K562 treated with DMSO at 1 percent for 24 hours (cell line): ENCODE results near the gene DFFA. TPM values are rescaled to one million over a fixed set of nuclear protein-coding genes. Genes with fewer than 3 reads are reported as not detected.

Experiments
- total RNA-seq: library from RNA; unstranded; fragments of 300-600 nt; gene quantifications from 2 replicates; pipeline ENCODE4 v1.2.3, GENCODE V29; 2022; ENCODE audit warnings: low read depth; ENCODE audit not compliant: insufficient read depth

DFFA gene
- 30.5 and 30.8 TPM in 2 replicates for total RNA-seq

DNA sequence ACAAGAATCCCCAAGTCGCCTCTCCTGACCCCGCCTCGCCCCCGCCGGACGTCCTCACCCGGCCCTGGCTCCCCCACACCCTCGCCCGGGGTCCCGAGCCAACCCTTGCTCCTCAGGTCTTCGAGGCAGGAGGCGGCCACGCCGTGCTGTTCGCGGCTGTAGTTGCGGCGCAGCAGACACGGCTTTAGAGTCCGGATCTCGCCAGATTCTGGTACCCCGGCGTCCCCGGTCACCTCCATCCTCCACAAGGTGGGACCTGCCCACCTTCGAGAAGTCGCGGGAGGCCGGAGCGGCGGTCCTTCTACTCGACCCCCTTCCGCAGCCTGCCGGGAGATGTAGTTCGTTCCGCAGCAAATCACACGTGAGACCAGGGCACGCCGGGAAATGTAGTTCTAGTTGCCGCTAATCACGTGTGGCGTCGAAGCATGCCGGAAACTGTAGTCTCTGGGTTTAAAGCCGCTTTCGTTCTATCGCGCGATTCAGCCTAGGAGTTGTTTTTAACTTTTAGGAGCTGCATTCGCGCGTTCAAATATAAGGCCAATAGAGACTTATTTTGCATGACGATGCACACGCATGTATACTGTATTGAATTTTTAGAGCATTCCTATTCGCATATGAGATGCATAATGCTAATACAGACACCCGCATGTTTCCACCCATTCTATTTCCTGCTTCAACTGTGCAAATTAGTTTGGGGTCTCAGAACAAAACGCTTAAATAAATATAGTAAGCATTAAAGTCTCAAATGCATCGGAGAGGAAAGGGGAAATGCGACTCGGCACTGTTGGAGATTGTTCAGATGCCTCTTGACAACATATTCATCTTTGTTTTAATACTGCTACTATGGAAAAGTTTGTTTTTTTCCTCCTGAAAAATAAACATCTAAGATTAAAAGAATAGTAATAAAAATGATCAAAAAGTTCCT lies at the start of gene DFFA:
Gene DFFA (minus strand): TSS at position 310 of the 925 bp plus-strand sequence. CDS start 71 bp downstream, at position 239.

DNA sequence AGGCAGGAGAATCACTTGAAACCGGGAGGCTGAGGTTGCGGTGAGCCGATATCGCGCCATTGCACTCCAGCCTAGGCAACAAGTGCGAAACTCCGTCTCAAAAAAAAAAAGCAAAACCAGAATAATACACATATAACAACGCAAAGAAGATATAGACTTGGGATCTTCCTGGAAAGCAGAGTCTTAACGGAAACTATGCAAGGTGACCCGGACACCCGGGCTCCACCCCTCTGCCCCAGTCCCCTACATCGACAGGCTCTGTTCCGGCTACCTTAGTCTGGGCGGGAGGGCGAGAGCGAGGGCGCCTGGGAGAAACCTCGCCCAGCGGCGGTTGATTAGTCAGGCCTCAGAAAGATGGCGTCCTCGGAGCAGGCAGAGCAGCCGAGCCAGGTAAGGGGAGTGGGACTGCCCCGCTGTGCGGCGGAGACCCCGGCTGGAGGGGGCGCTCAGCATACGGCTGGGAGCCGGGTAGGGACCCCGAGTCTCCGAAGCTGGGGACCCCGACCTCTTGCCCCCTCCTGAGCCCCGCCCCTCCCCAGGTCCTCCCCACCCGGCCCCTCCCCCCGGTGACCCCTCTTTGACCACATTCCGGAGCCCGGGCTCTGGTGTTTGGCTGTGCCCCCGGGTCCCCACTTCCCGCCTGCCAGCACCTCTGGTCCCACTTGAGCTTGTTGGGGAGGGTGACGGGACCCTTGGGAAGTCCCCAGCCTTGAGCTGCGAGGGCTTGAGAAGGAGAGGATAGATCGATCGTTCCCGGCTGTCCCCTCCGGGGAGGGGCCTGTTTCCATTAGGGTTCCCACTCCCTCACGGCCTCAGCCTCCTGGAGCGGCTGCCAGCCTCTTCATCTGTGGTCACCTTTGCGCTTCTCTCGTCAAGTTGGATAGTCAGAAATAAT lies 2.5 kb upstream of the DFFA start, which contains the start of gene PEX14:
Gene PEX14 (plus strand): TSS at position 338 of the 895 bp plus-strand sequence. CDS start 17 bp downstream, at position 355.

DNA sequence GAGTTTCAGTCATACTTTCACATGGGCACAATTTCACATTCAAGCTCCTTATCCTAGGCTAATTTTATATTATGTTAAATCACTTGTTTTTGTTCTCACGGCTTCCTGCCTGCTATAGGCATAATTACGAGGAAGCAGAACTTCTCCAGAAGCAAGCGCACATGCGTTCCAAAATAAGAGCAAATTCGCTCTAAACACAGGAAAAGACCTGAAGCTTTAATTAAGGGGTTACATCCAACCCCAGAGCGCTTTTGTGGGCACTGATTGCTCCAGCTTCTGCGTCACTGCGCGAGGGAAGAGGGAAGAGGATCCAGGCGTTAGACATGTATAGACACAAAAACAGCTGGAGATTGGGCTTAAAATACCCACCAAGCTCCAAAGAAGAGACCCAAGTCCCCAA lies 22.6 kb downstream of the DFFA start, which contains the start of gene CORT:
Gene CORT (plus strand): TSS at position 281 of the 400 bp plus-strand sequence. CDS start 193 bp downstream, outside the sequence.

DNA sequence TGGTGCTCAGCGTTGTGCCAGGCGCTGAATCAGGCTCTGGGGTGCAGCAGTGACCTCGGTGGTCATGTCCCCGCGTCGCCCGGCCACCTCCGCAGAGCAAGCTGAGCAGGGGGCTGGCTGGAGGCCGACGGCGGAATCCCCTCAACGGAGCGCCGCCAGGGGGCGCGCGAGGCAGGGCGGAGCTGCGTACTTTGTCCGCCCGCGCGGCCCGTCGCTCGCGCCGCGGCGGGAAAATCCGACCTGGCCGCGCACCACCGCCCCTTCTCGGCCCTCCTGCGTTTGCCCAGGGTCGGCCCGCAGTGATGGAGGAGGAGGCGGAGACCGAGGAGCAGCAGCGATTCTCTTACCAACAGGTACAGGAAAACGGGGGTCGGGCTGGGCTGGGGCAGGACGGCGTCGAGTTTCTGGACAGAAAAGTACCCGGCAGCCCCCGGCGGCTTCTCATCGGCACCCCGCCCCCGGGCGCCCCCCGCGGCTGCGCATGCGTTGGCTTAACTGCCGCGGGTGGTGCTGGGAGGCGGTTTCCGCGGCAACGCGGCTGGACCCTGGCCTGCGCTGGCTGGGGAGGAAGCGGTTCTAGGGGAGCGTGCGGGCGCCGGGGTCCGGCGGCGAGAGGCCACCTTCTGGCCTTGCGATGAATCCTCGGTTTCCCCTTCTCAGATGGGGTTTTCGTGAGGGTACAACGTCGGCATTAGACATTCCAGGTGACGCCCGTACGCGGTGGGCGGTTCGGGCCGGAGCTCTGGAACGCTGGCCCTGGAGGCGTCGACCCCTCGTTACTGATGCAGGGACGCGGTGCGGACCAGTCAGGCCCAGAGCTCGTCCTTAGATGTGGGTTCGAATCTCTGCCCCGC lies 41.9 kb downstream of the DFFA start, which contains the start of gene CENPS:
Gene CENPS (plus strand): TSS at position 218 of the 854 bp plus-strand sequence. CDS start 85 bp downstream, at position 303.

Other genes starting within 250 kb of the DFFA start
- gene PGD, start 73.5 kb downstream of the DFFA start, total RNA-seq, result 425 and 427 TPM in 2 replicates
- gene CENPS, start 42.1 kb downstream of the DFFA start, total RNA-seq, result 33.5 and 42.4 TPM in 2 replicates
- gene CORT, start 22.5 kb downstream of the DFFA start, total RNA-seq, result 0.42 TPM in 1 of 2 replicates, not detected in the other
- 60.2 and 60.5 TPM in 2 replicates for gene PEX14, start 2.4 kb upstream of the DFFA start, total RNA-seq